HS-27A (cell line): Measurements from ENCODE around the gene SPAG6.
"Not testable (repeated sequence)": the region's sequence is repeated elsewhere in the genome, so short reads cannot be mapped to it uniquely, and the experiment has no call there.

Source experiments
- DNase-seq: peaks from one replicate; pipeline ENCODE4 v3.0.0-alpha.2; 2012; ENCODE audit warnings: low read depth, missing footprints

SPAG6 gene

GRCh38 chr10:22341190-22341925 lies 3.9 kb upstream of the SPAG6 start:
- DNase-seq: no peak

DNA sequence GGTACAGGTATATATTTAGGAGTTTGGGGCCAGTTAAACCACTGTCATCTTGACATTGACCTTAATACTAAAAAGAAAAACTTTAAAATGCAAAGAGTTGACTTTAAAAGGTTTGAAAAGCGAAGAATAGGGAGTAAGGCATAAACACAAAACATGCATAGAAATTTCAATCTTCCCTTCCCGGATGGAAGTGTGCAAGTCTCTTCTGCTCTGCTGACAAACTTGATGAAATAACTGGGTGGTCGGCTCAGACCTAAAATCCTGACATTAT lies 3.4 kb upstream of the SPAG6 start:
- DNase-seq: no peak

DNA sequence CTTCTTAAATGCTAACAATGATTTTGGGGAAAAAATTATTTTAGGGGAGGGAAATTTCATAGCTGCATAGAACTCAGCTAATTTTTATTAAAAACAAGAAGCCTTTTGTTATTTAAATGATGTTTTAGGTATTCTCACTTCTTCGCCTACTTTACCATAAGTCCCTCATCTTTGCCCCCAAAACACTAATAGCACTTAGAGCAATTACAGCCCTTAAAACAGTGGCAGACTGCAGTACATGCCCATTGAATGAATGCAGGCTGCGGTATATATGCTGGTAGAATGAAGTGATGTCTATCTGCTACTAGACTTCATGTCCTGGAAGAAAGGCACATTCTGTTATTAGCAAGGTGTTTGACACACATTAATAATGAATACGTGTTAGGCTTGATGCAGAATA lies 2.9 kb upstream of the SPAG6 start:
- DNase-seq: no peak

DNA sequence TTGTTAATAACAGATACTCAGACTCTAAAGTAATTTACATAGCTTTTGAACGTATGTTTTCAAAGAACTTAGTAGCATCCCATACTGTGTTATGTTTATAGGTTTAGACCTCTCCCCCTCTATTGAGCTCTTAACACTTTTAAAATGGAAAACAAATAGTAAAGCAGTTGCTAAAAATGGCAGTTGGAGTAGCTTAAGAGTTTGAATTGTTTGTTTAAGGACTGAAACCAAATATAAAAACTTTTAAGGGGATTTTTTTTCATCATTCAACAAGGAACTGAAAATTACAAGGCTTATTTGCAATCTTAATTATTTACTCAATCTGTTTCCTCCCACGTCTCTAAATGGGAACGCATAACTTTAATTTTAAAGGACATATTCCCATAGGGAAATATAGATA lies 1.6 kb upstream of the SPAG6 start:
- DNase-seq: no peak

DNA sequence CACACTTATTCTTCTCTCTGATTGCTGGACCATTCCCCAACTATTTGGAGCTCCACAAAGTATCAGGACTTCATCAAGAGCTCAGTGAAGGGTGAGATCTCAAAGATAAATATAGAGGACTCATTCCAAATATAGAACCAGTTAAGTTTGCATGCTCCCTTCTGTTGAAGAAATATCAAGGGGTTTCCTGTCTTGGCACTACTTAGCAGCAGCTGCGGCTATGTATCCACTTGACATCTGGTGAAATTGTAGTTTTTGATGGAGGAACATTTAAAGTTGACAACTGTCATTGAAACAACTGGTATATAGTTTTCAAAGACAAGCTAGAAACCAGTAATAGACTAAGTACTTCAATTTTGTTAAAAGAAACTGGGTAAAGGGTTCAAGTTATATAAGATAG lies 1.0 kb upstream of the SPAG6 start:
- no peak for DNase-seq

GRCh38 chr10:22344781-22345300 lies 455 bp upstream of the SPAG6 start:
- no peak for DNase-seq

DNA sequence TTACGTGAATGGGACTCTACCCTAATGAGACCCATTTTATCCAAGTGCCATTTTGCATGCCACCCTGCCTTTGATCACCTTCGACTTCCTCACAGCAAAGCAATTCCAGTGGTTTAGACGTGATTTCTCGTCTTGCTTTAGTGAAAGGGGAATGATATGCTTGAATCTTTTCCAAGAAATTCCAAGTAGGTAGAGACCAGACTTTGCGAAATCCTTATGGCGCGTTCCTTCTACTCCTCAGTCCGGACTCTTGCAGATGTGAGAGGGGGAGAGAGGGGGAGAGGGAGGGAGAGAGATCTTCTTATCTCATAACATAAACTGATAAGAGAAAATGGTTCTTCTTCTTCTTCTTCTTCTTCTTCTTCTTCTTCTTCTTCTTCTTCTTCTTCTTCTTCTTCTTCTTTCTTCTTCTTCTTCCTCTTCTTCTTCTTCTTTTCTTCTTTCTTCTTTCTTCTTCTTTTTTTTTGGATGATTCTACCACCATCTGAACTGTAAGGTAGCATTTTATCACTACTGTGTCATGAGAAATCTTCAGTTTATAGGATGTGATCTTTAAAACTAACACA lies 883 bp downstream of the SPAG6 start:
- DNase-seq: no peak

GRCh38 chr10:22349755-22350154 lies 4.5 kb downstream of the SPAG6 start:
- DNase-seq: no peak

DNA sequence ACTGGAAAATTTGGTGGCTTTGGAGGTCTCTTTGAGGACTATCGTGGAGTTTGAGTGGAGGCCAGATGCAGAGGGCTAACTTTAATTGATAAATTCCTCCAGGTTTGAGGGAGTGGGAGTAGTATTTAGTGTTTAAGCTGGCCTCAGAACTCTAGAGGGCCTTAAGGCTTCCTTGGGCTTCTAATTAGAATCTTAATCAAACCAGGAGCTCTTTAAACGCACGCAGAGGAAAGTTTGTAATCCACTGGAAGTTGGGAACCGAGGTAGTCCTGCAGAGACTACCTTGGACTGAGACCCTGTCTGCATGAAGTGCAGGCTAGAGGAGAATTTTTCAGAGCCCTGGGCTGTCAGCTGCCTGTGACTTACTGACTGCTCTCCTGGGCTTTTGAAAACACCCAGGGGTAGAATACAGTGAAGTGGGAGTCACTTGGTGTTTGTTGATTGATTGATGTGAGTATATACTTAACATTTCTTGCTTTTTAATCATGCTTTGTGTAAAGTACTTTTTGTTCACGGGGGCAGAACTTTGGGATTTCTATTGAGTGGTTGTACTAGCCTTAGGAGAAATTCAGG lies 5.9 kb downstream of the SPAG6 start:
- DNase-seq: no peak

GRCh38 chr10:22356324-22356873 lies 11.1 kb downstream of the SPAG6 start:
- DNase-seq: no peak

DNA sequence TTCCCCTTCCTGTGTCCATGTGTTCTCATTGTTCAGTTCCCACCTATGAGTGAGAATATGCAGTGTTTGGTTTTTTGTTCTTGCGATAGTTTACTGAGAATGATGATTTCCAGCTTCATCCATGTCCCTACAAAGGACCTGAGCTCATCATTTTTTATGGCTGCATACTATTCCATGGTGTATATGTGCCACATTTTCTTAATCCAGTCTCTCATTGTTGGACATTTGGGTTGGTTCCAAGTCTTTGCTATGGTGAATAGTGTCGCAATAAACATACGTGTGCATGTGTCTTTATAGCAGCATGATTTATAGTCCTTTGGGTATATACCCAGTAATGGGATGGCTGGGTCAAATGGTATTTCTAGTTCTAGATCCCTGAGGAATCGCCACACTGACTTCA lies 12.5 kb downstream of the SPAG6 start:
- not testable (repeated sequence) for DNase-seq

GRCh38 chr10:22363305-22363704 lies 18.0 kb downstream of the SPAG6 start:
- no peak for DNase-seq

DNA sequence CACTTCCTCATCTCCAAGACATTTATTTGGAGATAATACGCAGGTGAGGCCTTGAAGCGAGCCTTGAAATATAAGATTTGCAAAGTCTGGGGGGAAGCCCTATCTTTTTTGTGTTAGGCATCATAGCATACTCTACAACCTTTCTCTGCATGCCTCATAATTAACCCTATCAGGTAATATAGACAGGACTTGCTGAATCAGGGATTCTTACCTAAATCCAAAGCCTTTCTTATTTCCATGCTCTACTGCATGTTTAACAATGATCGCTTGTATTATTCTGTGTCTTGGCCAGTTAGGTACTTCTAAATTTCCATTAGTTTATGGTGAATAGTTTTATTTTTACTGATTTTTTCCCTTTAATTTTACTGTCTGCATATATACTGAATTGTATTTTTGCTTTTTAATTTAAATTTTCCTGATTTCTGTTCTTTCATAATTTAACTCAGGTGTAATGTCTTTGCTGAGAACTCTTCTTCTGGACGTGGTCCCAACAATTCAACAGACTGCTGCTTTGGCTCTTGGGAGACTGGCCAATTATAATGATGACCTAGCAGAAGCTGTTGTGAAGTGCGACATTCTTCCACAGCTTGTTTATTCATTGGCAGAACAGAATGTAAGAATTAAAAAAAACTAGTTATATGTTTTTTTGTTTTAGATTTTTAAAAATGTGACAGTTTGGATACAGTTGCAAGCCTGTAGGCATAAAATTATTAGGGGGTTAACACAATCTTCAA lies 19.3 kb downstream of the SPAG6 start:
- no peak for DNase-seq

- no peak for DNase-seq
Observed at GRCh38 chr10:22365233-22365632, 19.9 kb downstream of the SPAG6 start.

GRCh38 chr10:22365644-22366434 lies 20.5 kb downstream of the SPAG6 start:
- no peak for DNase-seq

GRCh38 chr10:22366435-22366703 lies 21.1 kb downstream of the SPAG6 start:
- no peak for DNase-seq

DNA sequence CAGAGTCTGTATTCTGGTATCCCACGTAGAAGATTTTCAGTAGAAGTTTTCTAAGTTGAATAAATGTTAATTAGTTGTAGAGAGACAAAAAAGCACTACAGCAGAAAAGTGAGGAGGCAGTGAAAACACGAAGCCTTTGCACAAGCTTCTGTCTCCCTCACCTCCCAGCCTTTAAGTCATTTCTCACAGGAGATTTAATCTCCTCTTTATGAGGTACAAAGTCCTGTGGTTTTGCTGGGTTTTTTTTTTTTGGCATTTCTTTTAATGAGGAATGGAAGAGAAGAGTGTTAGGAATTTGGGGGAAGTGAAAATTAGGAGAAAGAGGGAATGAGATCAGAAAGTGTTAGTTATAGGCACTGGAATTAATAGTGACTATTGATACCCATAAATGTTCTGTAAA lies 21.5 kb downstream of the SPAG6 start:
- DNase-seq: no peak

GRCh38 chr10:22367471-22367870 lies 22.2 kb downstream of the SPAG6 start:
- no peak for DNase-seq

GRCh38 chr10:22368402-22368801 lies 23.1 kb downstream of the SPAG6 start:
- no peak for DNase-seq

DNA sequence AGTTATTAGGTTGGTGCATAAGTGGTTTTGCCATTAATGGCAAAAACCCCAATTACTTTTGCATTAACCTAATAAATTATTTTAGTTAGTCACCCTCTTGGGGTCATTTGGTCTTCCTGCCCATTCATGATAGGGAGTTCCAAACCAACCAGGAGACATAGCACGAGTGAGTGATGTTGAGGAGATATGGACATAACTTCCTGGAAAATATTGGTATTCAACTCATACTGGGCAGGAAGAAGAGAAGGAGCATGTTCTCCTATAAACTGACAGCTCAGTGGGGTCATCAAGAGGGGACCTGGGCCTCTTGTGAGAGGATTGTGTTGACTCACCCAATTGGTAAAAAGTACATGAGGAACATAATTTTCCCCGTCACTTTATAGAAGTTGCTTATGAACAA lies 23.7 kb downstream of the SPAG6 start:
- DNase-seq: no peak

DNA sequence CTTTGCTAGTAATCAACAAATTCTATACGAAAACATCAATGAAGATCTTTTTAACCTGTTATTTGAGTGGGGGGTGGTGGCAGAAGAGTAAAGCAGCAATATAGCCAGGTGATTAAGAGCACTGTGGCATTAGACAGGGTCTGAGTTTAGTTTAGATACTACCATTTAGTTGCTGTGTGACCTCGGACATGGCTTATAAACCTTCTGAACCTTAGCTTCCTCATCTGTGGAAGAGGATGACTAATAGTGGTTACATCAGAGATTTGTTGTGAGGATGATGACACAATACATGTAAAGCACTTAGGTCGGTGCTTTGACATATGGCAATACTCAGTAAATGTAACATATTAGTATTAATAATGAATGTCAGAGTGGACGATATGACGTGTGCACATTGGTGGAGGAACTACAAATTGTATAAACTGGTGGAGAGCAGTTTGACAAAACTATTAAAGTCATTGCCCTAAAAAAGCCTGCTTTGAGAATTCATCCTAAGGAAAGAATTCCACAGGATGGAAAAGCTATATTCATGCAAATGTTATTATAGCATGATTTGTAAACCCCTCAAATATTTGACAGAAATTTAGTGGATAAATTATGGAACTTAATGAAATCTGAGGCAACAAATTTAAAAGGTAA lies 24.3 kb downstream of the SPAG6 start:
- no peak for DNase-seq

DNA sequence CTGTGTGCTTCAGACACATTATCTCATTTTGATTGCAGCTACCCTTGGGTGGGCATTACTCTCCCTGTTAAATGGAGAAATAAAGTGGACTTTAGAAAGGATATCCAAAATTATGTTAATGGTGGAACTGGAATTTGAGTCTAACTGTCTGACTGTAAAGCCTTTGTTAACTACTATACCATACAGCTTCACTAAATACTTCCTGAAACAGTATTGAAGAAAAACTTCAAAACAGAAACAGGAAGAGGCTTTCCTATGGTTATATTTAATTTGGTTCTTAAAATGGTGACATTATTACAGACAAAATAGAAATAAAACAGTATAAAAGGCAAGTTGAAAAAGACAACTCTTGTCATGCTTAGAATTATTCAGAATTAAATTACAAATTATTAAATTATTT lies 25.0 kb downstream of the SPAG6 start:
- no peak for DNase-seq
